Testis (tissue), 3 donors: ENCODE data around the gene IRF3. TPM values are rescaled to one million over a fixed set of nuclear protein-coding genes. Genes with fewer than 3 reads are reported as not detected.

Source experiments
- DNase-seq: peaks from one replicate; pipeline ENCODE4 v3.0.0-alpha.2; 2019
- H3K27ac ChIP-seq, 2 donors: fragments of 200-600 bp; sonication (generic); one replicate each; pipeline ENCODE4 v1.5.1; 2019
- H3K27me3 ChIP-seq: fragments of 200-600 bp; sonication (generic); one replicate; pipeline ENCODE4 v1.5.1; 2019
- H3K36me3 ChIP-seq: fragments of 200-600 bp; sonication (generic); one replicate; pipeline ENCODE4 v1.5.1; 2017; ENCODE audit warnings: low read depth; ENCODE audit errors: missing control alignments
- H3K4me1 ChIP-seq: fragments of 200-600 bp; sonication (generic); one replicate; pipeline ENCODE4 v1.5.1; 2019
- H3K4me3 ChIP-seq, 2 donors: fragments of 200-600 bp; sonication (generic); one replicate each; pipeline ENCODE4 v1.5.1; 2017 to 2019
- H3K9me3 ChIP-seq: fragments of 200-600 bp; sonication (generic); one replicate; pipeline ENCODE4 v1.5.1; 2017
- CTCF ChIP-seq, 3 experiments: fragments of 450-650 bp in 2 of 3; fragments of 200-600 bp in 1 of 3; sonication (generic) in 1 of 3; IDR thresholded peaks; one replicate each; pipeline ENCODE4 v1.5.1; 2016 to 2019; ENCODE audit warnings: antibody characterized with exemption in 3 of 3, mild to moderate bottlenecking in 2 of 3, moderate library complexity in 1 of 3
- POLR2A ChIP-seq: fragments of 450-650 bp; IDR thresholded peaks from one replicate; pipeline ENCODE4 v1.6.1; 2017; ENCODE audit warnings: antibody characterized with exemption, mild to moderate bottlenecking, moderate library complexity
- WGBS, 2 donors: methylation state at CpG; one replicate each; pipeline ENCODE4 v1.1.5; 2018; 5-methylcytosine and 5-hydroxymethylcytosine counted together
- intact Hi-C: fragments of 100-400 bp; cut with DNase I; formaldehyde crosslinking; loops from one replicate; pipeline ENCODE4 v1.15.1; 2023; ENCODE audit warnings: low total_unique reads
- polyA plus RNA-seq: library from polyadenylated mRNA; stranded (reverse); fragments of 350-450 nt; fragmentation: Illumina TruSeq; extraction: RNeasy Lipid Tissue Mini Kit (QIAGEN cat#74804); gene quantifications from one replicate; pipeline ENCODE4 v1.2.3, GENCODE V29; 2014; ENCODE audit warnings: low read depth, low replicate concordance; ENCODE audit not compliant: insufficient read depth
- total RNA-seq, 2 donors: library from RNA; depleted of rRNA; stranded (reverse); fragments of >200 nt; gene quantifications; one replicate each; pipeline ENCODE4 v1.2.3, GENCODE V29; 2016

The IRF3 gene
- total and polyA plus RNA-seq, 3 donors from 2014 or later, result 34.9 to 51.6 (median 50.1) TPM

- H3K27ac ChIP-seq, result no peak overlapping the region
- no peak for TF ChIP-seq POLR2A
- peaks cover 8% of the 10 kb centered on the region for H3K4me1 ChIP-seq
- H3K27me3 ChIP-seq, result no peaks in the 10 kb centered on the region
- intact Hi-C loops, result no loop called here
- no peaks in the 10 kb centered on the region for H3K36me3 ChIP-seq
- no peaks in the 10 kb centered on the region for H3K9me3 ChIP-seq
- no peak for DNase-seq
- H3K4me3 ChIP-seq, result peak overlapping the region in 1 of 2 donors; percentile 23
- WGBS, 2 donors, result 79 to 85% methylated on average over 22 to 70 of the region's 72 CpGs
Observed at GRCh38 chr19:49651029-49651819, 14.4 kb downstream of the IRF3 start.

GRCh38 chr19:49646586-49646985, 19.1 kb downstream of the IRF3 start:
- Histone ChIP-seq H3K27me3 (no peaks in the 10 kb centered on the region), H3K36me3 (no peaks in the 10 kb centered on the region), H3K4me3 (no peak overlapping the region), H3K4me1 (peaks cover 22% of the 10 kb centered on the region), H3K27ac (no peak overlapping the region), H3K9me3 (no peaks in the 10 kb centered on the region)
- DNase-seq, result no peak
- intact Hi-C loops, result no loop called here
- TF ChIP-seq CTCF (IDR thresholded peaks at IDR 0.05), result no peak
- no peak for TF ChIP-seq POLR2A
- WGBS, 2 donors, result 92 to 95% methylated on average over 12 to 17 of the region's 17 CpGs

- no peaks in the 10 kb centered on the region for H3K27me3 ChIP-seq
- intact Hi-C loops, result no loop called here
- no peak overlapping the region for H3K27ac ChIP-seq
- WGBS, 2 donors, result 90 to 94% methylated on average over 10 to 13 of the region's 13 CpGs
- H3K4me3 ChIP-seq, result no peak overlapping the region
- no peak for DNase-seq
- TF ChIP-seq CTCF (IDR thresholded peaks at IDR 0.05) (no peak), POLR2A (no peak)
- no peaks in the 10 kb centered on the region for H3K9me3 ChIP-seq
- peaks cover 27% of the 10 kb centered on the region for H3K4me1 ChIP-seq
- H3K36me3 ChIP-seq, result no peaks in the 10 kb centered on the region
Observed at GRCh38 chr19:49645995-49646394, 19.7 kb downstream of the IRF3 start.

- no peak overlapping the region for H3K4me3 ChIP-seq
- no peaks in the 10 kb centered on the region for H3K36me3 ChIP-seq
- intact Hi-C loops, result no loop called here
- no peak for DNase-seq
- H3K27ac ChIP-seq, result no peak overlapping the region
- TF ChIP-seq CTCF (IDR thresholded peaks at IDR 0.05) (no peak), POLR2A (no peak)
- WGBS, 2 donors, result 86 to 90% methylated on average over 9 to 11 of the region's 11 CpGs
- H3K9me3 ChIP-seq, result no peaks in the 10 kb centered on the region
- H3K4me1 ChIP-seq, result peaks cover 31% of the 10 kb centered on the region
- no peaks in the 10 kb centered on the region for H3K27me3 ChIP-seq
Observed at GRCh38 chr19:49645592-49645991, 20.1 kb downstream of the IRF3 start.

GRCh38 chr19:49643466-49643865, 22.2 kb downstream of the IRF3 start:
- H3K4me3 ChIP-seq, result no peak overlapping the region
- peaks cover 39% of the 10 kb centered on the region for H3K4me1 ChIP-seq
- intact Hi-C loops, result no loop called here

More at GRCh38 chr19:49643466-49643865, 22.2 kb downstream of the IRF3 start:
- H3K27ac ChIP-seq, result peak overlapping the region in 1 of 2 donors; percentile 99
- WGBS, 2 donors, result 72 to 79% methylated on average over 2 of the region's 2 CpGs
- no peak for TF ChIP-seq POLR2A
- TF ChIP-seq CTCF (IDR thresholded peaks at IDR 0.05), result no peak
- no peak for DNase-seq
- H3K9me3 ChIP-seq, result no peaks in the 10 kb centered on the region
- no peaks in the 10 kb centered on the region for H3K36me3 ChIP-seq
- H3K27me3 ChIP-seq, result no peaks in the 10 kb centered on the region
